Stimulated activated CD8-positive, alpha-beta memory T cell treated with anti-CD3 and anti-CD28 coated beads, Interleukin-4, amount 100 ng/mL, for 4 hours (primary cell): ENCODE measurements around the gene SLC22A8.
A peak's percentile ranks its signal among the peaks of the same experiment; 100 is the strongest.
"Not testable (repeated sequence)": the region's sequence is repeated elsewhere in the genome, so short reads cannot be mapped to it uniquely, and the experiment has no call there.

ENCODE experiments used
- DNase-seq, 2 donors: peaks; one replicate each; pipeline ENCODE4 v3.0.0-alpha.2; 2020; ENCODE audit warnings: low read depth in 2 of 2, low spot score in 1 of 2

SLC22A8 gene

DNA sequence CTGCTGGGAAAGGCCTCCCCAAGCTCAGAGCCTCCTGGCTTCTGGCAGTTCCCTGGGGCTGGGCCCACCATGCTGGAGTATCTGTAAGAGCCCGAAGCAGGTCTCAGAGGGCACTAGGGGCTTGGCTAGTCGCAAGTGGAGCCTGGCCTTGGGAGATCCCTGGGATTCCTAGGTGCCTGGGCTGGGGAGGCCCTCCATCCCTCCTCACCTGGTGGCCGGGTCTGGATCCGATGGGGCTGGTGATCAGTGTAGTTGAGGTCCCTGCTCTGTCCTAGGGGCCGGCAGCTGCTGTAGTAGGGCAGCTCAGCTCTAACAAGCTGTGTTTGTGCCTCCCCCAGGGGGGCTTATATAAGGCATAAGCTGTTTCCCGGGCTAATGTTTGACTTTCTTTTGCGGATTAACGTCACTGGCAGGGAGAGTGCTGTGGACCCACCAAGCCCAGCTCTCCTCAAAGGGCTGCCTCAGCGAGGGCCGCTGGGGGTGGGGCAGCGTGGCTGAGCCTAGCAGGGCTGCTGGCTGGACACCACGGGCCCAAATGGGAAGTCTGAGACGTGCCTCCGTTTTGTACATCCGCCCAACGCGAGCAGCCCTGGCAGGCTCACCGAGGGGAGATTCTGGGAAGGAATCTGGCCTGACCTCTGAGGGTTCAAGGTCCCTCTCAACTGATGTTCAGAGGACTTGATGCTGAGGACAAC lies at the start of gene SLC22A8:
Gene SLC22A8, minus strand, starts transcription at position 321 of the 695 bp plus-strand sequence. CDS start 883 bp downstream, outside the sequence.
- no peak for DNase-seq

- not testable (repeated sequence) for DNase-seq
Measured at GRCh38 chr11:63046203-63046602, 30.6 kb upstream of the SLC22A8 start.

DNA sequence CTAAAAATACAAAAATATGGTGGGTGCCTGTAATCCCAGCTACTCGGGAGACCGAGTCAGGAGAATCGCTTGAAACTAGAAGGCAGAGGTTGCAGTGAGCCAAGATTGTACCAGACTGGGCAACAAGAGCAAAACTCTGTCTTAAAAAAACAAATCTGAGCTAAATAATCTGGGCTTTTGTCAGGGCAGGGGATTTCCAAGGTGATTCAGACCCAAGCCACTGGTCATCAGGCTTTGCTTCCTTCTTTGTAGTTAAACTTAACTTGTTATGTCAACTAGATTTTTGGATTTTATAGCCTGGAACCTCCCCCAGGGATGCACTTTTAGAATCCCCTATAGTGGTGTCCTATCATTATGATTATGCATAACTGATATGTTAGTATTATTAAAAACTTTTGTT lies 27.0 kb upstream of the SLC22A8 start:
- DNase-seq = no peak

DNA sequence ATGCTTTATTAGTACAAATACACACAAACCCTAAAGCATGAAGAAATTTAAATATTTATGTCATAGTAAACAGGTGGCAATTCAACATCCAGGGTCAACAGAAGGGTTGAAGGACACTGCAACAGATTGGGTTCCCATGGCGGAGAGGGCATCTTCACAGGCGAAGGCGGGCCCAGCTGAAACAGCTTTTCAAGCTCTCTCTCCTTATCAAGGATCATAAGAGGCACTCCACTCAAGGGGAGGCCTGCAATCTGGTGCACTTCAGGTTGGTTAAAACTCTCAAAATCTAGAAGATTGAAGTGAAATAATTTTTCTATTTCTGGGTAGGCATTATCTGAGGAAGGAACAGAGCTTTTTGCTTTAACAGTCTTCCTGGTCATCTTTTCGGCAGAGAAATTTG lies 16.8 kb upstream of the SLC22A8 start:
- DNase-seq = no peak

- peak; percentile 57 to 87 for DNase-seq
Measured at GRCh38 chr11:63023841-63024648, 8.4 kb upstream of the SLC22A8 start.

GRCh38 chr11:63023222-63023814 lies 7.7 kb upstream of the SLC22A8 start:
- DNase-seq = no peak

- DNase-seq = no peak
Measured at GRCh38 chr11:63022441-63022840, 6.8 kb upstream of the SLC22A8 start.

DNA sequence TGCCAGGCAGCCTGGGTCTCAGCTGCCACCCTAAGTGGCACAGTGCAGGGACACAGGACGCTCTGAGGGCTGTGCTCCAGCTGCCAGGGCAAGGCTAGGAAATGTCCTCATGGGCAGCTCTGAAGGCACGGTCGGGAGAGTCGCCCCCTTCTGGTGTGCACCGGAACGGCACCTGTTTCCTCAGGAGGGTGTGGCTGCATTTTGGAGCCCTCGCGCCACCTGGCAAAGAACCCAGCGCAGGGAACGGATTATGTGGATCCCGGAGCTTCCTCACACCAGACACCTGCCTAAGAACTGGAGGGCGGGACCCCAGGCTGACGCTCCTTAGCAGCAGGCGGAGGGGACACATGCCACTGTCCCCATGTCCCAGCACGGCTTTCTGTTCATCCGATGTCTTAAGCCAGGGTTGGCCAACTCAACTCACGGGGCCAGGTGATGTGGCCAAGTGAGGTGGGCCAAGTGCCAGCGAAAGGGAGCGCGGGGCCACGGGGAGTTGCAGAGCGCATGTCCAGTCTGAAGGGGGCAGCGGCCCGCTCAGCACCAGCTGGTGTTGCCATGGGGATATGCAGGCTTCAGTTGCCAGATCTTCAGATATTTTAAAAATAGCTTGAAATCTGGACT lies 5.1 kb upstream of the SLC22A8 start:
- no peak for DNase-seq

- DNase-seq = no peak
Measured at GRCh38 chr11:63019506-63019905, 3.9 kb upstream of the SLC22A8 start.

DNA sequence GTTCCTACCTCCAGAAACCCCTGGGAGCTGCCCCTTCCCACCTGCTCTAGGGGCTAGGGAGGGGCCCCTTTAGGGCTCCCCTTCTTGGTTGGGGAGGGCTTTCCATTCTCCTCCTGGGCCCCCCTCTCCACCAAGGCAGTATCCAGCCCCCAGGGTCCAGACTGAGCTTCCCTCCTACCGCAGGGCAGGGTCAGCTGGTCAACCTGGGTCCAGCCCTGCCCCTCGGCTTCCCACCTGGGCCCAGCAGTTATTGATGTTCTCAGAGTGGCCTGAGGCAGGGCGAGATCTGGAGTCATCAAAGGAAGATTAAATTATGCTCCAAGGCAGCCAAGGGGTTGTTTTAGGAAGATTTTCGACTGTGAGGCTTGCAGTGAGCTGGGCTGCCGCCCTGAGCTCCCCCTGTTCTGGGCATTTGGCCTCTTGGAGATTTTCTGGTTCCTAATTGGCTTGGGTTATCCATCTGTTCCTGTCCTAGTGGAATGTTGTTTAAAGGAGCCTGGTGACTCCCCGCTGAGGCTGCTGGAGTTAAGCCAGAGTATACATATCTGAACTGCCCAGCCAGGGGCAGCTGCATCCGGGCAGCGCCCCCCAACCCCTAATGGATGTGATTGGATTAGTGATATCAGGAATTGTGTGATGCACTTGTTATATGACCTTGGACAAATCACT lies 1.8 kb upstream of the SLC22A8 start:
- no peak for DNase-seq

DNA sequence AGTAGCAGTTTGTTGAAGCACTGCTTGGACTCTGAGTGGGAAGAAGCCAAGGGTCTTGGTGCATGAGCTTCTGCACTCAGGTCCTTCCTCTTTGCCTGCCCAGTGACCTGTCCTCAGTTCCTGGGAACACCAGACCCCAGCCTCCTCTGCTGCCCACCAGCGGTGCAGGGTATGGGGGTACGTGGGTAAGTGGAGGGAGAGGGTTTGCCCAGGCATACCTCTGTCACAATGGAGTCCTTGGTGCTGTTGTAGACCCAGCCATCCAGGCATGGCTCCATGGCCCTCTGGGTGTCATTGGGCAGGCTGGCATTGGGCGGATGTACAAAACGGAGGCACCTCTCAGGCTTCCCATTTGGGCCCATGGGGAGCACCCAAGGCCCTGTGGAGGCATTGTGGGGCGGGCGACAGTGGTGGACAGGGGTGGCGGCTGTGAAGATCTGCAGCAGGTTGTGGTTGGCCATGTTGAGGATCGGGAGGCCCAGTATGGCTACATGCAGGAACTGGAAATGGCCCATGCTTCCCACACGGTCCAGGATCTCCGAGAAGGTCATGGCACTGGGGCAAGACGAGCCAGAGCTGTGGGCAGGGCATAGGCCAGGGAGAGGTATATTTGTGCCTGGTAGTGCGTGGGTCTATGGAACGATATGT lies 1.1 kb downstream of the SLC22A8 start:
- DNase-seq = no peak

GRCh38 chr11:63012839-63013238 lies 2.8 kb downstream of the SLC22A8 start:
- no peak for DNase-seq

DNA sequence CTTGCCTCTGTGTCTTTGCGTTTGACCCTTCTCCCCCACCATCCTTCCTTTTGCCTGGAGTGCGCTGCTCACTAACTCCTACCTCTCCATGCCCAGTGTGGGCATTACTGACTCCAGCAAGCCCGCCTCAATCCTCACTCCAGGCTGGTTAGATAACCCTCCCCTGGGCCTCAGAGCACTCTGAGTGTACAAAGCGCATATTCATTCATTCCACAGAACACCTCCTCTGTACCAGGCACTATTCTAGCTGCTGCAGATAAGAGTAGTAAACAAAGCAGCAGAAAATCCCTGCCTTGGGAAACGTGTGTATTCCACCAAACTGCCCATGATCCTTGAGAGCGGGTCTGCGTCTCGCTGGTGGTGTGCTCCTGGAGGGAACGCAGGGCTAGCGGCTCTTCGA lies 3.2 kb downstream of the SLC22A8 start:
- no peak for DNase-seq

GRCh38 chr11:63010934-63011439 lies 4.7 kb downstream of the SLC22A8 start:
- DNase-seq = no peak

- DNase-seq = no peak
Measured at GRCh38 chr11:63007920-63008319, 7.7 kb downstream of the SLC22A8 start.

DNA sequence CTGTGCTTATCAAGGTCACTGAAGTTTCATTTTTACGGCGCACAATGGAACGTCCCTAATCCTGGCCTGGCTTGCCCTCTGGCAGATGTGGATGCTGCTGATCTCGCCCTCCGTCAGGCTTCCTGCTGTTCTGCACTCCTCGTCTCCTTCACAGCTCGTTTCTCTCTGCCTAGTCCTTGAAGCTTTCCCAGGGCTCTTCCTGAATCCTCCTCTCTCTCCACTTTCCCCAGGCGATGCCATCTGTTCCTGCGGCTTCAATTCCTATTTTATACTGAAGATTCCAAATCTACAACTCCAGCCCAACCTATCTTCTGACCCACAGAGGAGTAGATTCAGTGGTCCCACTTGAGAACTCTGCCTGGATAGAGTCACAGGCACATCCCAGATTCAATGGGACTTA lies 14.2 kb downstream of the SLC22A8 start:
- DNase-seq = no peak

- DNase-seq = no peak
Measured at GRCh38 chr11:62999649-63000048, 16.0 kb downstream of the SLC22A8 start.

DNA sequence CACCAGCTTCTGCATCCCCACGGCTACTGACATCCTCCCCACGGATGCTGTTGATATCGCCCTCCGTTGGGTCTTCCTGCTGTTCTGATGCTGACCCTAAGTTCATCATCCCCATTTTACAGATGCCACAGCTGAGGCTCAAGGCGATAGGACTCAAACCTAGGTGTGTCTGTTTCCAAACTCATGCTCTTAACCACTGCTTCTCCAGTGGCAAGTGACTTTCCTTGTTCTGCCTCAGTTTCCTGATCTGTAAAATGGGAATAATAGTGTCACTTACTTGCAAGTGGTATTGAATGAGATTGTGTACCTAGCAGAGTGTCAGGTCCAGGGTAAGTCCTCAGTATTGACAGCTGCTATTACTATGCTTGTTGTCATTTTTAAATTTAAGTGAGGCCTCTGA lies 16.5 kb downstream of the SLC22A8 start:
- DNase-seq = no peak

GRCh38 chr11:62996271-62996670 lies 19.4 kb downstream of the SLC22A8 start:
- no peak for DNase-seq

- no peak for DNase-seq
Measured at GRCh38 chr11:62994775-62995174, 20.9 kb downstream of the SLC22A8 start.
